RPMI7951 (cell line): ENCODE results near the gene GALNT10. TPM values are rescaled to one million over a fixed set of nuclear protein-coding genes. Genes with fewer than 3 reads are reported as not detected.

ENCODE experiments used
- DNase-seq: peaks from one replicate; pipeline ENCODE4 v3.0.0-alpha.2; 2012; ENCODE audit warnings: low read depth
- total RNA-seq: library from RNA; depleted of rRNA; stranded (reverse); fragments of >200 nt; shearing (Covaris generic); gene quantifications from 2 replicates; pipeline ENCODE4 v1.2.3, GENCODE V29; 2014

Gene GALNT10
- total RNA-seq, 1 experiment from 2014 or later, result 27.9 TPM

DNA sequence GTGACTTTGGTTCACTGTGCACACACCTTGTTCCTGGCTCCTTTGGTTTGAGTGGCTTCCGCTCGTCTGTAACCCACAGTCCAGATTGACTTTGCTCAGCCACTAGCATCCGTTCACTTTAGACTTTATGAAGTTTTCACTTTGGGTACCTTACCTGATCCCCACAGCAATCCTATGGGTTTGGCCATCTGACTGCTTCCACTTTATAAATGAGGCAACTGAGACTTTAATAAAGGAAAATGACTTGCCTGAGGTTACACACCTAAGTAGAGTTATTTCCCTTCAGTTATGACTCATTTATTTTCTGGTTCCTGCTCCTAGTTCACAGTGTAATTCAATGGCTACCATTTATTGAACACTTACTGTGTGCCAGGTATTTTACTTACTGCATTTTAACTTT lies 161.0 kb downstream of the GALNT10 start:
- DNase-seq, result no peak

DNA sequence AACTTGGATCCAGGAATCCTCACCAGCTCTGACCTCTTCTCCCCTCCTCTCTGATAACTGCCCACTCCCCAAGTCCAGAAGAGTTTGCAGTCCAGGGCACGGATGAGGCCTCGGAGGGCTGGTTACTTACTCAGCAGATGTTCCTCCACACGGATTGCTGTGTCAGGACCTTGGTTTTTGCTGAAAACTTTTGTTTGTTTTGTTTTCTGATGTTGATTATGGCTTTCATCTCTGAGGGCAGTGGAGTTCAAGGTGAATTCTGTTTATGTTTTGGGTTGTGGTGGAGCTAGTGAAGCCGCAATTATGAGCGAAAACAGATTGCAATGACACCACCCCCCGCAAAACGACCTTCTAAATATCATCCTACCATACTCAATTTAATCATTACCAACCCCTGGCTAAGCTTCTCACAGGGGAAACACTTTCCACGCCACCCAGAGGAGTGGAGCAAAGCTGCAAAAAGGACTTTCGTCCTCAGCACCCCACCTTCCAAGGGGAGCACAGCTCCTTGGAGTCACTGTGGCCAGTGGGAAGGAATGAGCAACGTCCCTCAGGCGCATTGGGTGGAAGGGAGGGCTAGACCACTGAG lies 162.5 kb downstream of the GALNT10 start:
- DNase-seq, result no peak

DNA sequence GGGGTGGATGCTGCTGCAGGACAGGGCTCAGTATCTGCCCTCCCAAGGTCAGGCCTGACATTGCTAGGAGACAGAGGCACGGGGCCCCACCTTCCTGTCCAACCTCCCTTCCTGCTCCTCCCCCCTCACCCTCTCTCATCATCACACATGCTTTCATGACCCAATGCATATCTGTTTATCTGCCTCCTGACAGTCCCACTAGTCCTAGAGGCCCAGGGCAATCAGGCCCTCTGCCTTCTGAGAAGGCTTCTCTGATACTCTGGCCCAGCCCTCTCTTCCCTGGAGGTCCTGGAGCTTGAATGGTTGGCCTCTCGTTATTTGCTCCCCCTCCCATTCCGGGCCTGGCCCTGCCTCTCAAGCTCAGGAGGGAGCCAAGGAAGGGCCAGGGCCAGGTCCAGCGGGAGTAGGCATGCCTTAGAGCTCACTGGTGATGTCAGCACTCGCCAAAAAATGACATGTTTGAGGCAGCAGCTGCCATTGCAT lies 164.6 kb downstream of the GALNT10 start:
- no peak for DNase-seq

DNA sequence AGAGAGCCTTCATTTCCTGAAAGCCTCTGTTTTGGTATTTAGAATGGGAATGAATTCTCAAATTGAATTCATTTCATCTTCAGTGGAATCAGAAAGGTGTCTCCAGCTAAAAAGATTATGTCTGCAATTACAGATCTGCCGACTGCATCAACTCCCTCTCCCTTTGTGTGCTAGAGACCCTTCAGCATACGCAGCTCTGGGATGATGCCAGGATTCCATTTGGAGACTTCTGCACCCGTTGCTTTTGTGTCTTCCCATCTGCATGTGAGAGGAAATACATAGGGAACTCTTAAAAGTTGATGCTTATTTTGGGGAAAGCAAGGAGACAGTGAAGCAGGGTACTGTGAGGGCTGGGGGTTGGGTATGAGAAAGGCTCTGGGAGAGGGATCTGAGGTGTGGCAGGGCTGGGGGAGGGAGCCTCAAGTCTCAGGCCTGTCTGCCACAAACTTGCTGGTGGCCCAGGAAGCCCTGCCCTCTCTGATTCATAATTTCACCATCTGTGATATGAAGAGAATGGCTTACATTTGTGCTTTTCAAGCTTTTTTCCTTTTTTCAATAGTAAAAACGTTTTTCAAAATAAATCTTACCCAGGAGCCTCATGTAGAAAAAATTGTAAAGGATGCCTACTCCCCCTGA lies 165.6 kb downstream of the GALNT10 start:
- DNase-seq, result peak; percentile 29

DNA sequence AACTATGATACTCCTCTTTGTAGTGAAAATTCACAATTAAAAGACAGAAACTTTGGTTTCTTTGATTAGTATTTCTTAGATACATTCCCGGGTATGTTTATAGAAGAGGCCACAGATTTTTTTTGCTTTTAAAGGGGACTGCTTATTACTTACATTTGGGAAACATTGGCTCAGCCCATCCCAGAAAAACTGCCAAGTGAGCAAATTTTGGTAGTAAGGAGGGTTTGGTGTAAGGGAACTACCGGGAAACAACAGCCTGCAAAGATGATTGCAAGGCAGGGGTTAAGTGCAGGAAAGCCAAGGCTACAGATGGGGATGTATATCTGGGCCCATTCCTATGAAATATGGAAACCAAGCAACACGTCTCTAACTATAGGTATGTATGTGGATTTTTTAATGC lies 166.4 kb downstream of the GALNT10 start:
- DNase-seq, result no peak

DNA sequence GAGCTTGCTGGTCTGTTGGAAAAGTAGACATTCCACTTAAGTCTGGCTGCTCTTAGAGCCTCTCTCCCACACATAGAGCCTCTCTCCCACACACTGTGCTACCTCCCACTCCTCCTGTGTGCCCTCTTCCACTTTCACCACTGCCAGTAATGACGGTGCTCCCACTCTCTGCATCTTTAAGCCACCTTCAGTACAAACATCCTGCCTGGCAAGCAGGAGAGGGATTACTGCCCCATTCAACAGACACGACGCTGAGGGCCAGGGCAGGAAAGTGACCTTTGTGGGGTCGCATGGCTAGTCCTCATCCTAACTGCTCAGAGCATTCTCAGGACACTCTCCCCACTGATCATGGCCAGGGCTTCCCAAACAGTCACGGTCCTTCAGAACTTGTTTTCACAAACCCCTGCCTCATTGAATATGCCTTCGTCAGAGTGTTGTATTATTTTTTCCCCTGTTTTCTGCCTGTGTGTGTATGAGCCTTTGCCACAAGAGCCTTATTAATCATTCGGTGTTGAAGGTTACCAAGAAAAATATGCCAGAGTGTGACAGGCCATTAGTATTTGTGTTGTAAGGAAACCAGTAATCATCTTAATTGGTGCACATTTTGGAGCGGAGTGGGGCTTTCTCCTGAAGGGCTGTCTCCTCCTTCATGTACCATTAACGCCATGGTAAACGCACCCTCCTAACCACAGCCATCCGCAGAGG lies 168.1 kb downstream of the GALNT10 start:
- DNase-seq, result no peak

DNA sequence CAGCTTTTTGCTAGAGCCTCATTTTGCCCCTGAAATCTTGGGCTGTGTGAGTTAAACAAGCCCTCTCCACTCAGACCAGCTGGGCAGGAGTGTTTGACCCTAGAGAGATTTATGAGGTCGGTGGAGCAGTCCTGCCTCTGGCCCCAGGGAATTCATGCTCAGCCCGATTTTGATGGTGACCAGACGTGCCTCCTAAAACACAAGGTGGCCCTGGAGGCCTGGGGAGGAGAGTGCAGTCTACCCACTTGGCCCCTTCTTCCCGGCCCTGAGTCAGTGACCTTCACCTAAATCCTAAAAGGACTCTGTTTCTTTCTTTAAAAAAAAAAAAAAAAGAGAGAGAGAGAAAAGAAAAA lies 168.7 kb downstream of the GALNT10 start:
- DNase-seq, result peak; percentile 63

DNA sequence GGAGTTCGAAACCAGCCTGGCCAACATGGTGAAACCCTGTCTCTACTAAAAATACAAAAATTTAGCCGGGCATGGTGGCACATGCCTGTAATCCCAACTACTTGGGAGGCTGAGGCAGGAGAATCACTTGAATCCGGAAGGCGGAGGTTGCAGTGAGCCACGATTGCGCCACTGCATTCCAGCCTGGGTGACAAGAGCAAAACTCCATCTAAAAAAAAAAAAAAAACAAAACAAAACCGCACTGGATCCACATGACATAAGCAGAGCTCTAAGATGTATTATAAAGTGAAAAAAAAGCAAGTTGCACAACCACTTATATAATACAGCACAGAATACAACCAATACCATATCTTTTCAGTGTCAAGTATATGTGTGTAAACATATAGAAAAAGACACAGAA lies 169.7 kb downstream of the GALNT10 start:
- peak; percentile 54 for DNase-seq

DNA sequence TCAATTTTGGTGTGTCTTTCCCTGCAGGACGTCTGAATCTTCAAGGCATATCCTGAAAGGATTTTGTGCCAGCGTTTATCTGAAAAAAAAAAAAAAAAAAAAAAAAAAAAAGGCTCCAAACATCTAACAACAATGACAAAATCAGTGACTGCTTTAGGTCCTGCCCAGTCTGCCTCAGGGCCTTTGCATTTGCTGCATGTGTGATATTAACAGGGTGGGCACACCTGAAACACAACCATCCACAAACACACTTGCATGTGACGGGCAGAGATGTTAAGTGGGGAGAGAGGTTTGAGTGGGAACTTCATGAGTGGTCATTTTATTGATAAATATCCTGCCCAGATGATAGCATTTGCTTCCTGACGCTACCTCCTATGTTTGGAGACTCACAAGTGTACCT lies 172.9 kb downstream of the GALNT10 start:
- no peak for DNase-seq

DNA sequence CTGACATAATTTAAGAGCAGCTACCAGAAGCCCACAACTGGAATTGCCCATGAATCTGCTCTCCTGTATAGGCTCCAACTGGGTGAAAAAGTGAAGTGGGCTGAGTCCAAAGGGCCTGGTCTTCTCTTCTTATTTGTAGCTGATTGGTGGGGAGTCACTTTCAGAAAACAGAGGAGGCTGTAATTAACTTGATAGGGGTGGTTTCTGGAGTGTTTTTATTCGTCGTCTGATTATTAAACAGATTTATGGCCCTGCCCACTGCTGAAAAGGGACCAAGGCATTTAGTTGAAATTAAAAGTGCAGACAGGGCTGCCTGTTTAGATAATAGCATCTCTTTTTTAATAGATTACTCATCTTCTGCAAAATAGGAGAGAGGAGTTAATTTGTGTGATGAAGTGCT lies 174.2 kb downstream of the GALNT10 start:
- no peak for DNase-seq

DNA sequence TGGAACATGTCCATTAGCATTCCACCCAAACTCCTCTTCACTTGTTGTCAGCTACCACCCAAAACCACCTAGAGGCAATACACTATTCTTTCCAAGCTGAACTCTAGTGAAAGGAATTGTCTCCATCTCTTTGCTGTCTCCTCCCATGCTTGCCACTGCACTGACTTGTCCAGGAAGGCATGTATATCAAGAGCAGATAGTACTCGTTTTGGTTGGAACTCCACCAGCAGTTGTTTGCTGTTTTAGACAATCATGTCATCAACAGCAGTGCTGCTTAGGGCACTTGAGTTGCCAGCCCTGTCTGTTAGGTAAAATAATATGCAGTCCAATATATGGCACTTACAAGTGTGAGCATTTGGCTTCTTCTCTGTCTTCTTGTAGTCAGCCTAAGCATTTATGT lies 175.3 kb downstream of the GALNT10 start:
- DNase-seq, result peak; percentile 49

DNA sequence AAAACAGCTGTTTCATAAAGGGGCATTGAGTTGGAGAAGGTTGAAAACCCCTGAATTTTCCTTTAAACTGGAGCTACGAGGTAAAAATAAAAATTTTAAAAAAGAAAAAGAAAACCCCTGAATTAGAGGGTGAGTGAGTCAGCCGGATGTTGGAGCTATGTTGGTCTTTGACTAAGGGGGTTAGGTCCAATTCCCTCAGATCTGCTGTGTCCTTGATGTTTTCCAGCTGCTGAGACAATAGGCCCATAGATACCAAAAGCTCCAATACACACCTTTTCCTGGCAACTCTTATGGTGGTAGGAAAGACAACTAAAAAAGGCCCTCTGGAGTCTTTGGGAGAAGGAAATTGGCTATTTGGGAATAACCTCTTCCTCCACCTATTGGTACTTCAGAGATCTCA lies 175.8 kb downstream of the GALNT10 start:
- peak; percentile 84 for DNase-seq

DNA sequence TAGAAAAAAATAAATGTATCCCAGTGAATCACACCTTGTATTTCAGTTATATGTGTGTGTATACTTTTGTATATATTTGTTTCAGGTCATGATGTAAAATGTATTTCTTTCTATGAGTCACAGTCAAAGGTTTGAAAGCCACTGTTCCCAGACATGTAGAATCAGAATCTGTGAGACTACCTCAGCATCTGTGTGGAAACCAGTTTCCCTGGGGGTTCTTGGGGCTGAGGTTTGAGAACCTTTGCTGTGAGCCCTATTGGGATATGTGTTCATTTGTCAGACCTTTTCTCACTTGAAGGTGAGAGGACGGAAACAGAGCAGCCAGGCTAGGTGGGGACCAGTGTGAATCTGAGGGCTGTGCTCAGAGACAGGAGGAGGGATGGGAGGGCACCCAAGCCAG lies 176.6 kb downstream of the GALNT10 start:
- peak; percentile 31 for DNase-seq

DNA sequence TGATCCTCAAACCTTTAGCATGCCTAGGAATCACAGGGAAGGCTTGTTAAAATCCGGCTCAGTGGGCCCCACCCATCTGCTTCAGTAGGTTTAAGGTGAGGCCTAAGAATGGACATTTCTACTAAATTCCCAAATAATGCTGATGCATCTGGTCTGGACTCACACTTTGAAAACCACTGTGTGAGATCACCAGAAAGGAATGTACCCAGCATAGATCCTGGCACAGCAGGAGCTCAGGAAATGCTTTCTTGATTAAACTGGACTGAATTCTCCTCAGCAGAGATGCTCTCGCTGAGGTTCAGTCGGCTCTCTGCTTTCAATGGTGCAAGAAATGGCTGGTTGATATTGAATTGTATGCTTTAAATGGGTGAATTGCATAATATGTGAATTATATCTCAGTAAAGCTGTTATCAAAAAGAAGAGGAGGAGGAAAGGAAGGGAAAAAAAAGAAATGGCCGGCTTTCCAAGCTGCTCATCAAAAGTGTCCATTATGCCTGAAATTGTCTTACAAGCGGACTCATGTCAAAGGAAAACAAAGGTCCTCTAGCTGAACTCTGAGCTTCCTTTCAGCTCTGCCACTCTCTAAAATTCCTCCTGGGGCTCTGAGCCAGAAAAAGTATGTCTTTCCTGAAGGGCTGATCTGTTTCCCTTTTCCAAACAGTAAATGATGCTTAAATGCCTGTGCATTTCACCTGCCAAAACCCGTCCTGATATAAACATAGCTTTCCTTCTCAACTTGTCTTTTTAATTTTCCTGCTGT lies 177.7 kb downstream of the GALNT10 start:
- peak; percentile 90 for DNase-seq

DNA sequence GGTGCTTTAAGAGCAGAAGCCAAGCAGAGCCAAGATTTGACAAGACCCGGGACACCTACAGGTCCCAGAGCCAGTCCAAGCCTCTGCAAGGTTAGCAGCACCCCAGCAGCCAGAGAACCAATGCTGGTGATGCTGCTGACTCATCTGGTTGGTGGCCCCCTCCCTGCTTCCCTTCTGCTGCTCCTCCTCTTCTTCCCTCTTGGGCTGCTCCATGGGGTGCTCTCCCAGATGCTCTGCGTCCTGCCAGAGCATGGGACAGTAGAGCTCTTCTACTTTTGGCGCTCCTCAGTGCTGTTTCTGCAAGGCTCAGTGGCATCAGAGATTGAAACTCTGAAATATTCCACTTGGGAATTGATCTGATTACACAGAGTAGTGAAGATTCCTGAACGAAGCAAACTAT lies 179.1 kb downstream of the GALNT10 start:
- peak; percentile 39 for DNase-seq

DNA sequence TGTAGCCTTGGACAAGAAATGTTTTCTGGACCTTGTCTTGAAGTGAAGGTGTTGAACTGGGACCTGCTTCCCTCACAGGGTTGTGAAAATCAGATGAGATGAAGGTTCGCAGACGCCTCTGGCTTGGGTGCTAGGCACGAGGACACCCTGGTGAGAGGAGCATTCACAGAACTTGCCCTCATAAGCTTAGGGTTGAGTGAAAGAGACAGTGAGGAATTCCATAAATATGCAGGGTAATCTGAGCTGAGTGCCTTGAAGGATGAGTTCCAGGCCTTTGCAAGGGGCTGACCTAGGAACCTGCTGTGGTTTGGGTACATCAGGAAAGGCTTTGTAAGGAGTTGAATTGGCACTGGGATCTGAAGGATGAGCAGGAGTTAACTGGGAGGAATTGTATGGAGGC lies 179.6 kb downstream of the GALNT10 start:
- DNase-seq, result peak; percentile 39

DNA sequence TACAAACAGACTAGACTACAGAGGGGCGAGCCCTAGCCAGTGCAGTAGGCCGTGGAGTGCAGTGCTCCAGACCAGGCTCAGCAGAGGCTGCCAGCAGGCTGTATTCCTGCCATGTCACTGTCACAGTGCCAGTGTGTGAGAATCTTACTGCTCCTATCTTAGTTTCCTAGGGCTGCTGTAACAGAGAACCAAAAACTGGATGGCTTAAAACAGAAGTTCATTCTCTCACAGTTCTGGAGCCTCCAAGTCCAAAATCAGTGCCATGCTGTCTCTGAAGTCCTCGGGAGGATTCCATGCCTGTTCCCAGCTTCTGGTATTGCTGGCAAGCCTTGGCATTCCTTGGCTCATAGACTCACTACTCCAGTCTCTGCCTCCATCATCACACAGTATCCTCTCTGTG lies 180.3 kb downstream of the GALNT10 start:
- no peak for DNase-seq

DNA sequence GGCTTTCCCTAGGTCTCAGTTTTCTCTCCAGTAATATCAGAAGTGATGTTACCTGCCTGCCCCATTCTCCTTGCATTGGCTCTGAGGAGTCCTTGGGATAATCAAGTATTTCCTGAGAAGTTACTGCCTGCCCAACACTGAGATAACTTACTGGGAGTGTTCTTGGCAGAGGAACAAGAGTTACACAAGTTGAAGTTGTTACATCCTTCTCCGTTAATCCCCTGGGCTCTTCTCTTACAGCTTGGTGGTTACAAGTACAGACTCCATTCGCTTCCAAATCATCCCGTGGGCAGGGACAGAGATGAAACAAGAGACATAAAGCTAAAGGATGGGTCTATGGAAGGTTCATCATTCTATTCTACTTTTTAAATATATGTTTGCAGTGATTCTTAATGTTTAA lies 181.2 kb downstream of the GALNT10 start:
- peak; percentile 46 for DNase-seq

DNA sequence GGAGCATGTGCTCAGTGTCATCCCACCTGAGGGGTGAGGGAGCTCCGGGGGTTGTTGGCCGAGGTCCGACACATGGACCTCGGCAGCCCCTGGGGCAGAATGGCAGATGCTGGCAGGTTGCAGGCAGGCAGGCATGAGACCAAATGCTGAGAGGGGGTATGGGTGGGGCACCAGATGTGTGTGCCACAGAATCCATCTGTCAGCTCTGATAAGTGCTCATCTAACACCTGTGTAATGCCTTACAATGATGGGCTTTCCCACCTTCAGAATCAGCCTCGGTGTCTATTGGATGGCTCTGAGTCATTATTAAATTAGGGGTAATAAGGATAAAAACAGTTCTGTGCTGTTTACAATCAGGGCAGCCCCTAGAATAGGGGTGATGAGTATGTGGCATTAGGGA lies 182.1 kb downstream of the GALNT10 start:
- no peak for DNase-seq

DNA sequence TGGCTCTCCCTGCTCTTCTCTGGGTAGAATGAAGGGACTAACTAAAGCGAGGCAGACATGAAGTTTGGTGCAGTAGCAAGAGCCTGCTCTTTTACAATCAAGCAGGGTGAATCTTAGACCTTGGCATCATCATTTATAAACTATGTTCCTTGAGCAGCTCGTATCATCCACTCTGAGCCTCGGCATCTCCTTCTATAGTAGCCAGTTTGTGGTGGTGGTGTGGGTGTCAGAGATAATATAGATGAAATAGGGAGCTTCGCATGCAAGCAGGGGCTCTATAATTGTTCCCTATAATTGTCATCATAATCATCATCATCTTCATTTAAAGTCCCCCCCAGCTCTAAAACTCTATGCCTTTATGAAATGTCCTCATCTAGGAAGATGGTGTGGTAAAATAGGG lies 182.8 kb downstream of the GALNT10 start:
- DNase-seq, result no peak

DNA sequence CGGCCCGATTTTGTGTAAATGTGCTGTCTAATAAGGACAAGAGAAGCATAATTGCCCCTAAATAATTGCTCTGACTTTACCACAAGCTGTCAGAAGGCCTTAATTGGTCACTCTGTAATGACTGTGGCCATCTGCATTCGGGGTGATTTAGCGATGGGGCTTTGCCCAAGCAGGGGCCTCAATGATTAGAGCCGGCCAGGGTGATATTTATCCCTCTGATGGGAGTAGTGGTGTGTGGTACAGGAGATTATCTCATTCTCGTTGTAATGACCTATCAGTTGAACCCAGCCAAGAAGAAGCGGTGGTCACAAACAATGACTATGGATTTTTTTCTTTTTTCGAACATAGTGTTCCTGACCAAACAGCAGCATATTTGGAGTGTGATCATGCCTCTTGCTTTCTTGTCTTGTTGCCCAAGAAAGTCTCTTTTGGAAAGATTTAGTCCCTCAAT lies 183.2 kb downstream of the GALNT10 start:
- no peak for DNase-seq

DNA sequence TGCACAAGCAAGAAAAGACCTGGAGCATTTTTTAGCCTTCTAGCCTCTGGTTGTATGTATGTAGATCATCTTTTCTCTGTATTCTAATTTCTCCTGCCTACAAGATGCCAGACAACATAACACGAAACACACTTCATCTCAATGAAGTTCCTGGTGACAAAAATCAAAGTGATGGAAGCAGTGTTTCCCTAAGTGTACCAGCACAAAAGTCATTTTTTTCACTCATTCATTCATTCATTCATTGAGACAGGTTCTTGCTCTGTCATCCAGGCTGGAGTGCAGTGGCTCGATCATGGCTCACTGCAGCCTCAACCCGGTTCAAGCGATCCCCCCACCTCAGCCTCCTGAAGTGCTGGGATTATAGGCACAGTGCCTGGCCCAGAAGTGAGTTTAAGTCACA lies 183.7 kb downstream of the GALNT10 start:
- no peak for DNase-seq
